HEK293 (cell line): ENCODE results near the gene GMDS.

Source experiments
- ZNF121 ChIP-seq: fragments of 450-650 bp; formaldehyde crosslinking; IDR thresholded peaks from 2 replicates; pipeline ENCODE4 v1.5.1; 2016; ENCODE audit warnings: missing biosample characterization, missing genetic modification characterization
- TF ChIP-seq, protein P1 (sequence below): fragments of 450-650 bp; formaldehyde crosslinking; IDR thresholded peaks from 2 replicates; pipeline ENCODE4 v1.5.1; 2016; ENCODE audit warnings: missing biosample characterization, missing genetic modification characterization

DNA sequence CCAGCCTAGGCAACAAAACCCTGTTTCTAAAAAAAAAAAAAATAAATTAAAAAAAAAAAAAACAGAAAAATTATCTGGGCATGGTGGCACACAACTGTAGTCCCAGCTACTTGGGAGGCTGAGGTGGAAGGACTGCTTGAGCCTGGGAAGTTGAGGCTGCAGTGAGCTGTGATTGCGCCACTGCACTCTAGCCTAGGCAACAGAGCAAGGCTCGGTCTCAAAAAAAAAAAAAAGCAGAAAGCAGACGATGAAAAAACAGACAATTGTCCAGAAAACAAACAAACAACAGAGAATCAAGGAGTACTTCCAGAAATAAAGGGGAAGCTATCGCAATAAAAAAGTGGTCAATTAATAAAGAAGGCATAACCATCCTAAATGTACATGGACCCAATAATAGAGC, 229.4 kb downstream of the GMDS start:
- TF ChIP-seq, protein P1, sequence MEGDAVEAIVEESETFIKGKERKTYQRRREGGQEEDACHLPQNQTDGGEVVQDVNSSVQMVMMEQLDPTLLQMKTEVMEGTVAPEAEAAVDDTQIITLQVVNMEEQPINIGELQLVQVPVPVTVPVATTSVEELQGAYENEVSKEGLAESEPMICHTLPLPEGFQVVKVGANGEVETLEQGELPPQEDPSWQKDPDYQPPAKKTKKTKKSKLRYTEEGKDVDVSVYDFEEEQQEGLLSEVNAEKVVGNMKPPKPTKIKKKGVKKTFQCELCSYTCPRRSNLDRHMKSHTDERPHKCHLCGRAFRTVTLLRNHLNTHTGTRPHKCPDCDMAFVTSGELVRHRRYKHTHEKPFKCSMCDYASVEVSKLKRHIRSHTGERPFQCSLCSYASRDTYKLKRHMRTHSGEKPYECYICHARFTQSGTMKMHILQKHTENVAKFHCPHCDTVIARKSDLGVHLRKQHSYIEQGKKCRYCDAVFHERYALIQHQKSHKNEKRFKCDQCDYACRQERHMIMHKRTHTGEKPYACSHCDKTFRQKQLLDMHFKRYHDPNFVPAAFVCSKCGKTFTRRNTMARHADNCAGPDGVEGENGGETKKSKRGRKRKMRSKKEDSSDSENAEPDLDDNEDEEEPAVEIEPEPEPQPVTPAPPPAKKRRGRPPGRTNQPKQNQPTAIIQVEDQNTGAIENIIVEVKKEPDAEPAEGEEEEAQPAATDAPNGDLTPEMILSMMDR (tag by site-specific recombination) = no peak
- no peak for TF ChIP-seq ZNF121
